ENCODE data around the gene CAMKV. TPM values are rescaled to one million over a fixed set of nuclear protein-coding genes. Genes with fewer than 3 reads are reported as not detected.

Gene CAMKV
- total and polyA plus RNA-seq, 2 of the 8 experiments (the other 6 are each of a cell fraction or from before 2014, with no cell fraction given) = 56.3 to 66.4 TPM

- no peak for TF ChIP-seq BCL11A (IDR thresholded peaks at IDR 0.05; ENCODE audit: low read depth in 2 of 2, low read length in 2 of 2)
Measured at GRCh38 chr3:49879721-49880120, 10.0 kb upstream of the CAMKV start (continued).
